GM19395 (cell line): ENCODE results near the gene RAB37.

Experiments used
- ATAC-seq: cut with Tn5 transposase; IDR thresholded peaks from one replicate; pipeline ENCODE4 v1.9.1; 2021; ENCODE audit warnings: mild to moderate bottlenecking, moderate library complexity; ENCODE audit not compliant: unreplicated experiment

RAB37 gene

GRCh38 chr17:74744714-74745547 lies 7.9 kb downstream of the RAB37 start:
- no peak for ATAC-seq

GRCh38 chr17:74745548-74746177 lies 8.6 kb downstream of the RAB37 start:
- ATAC-seq, result no peak

GRCh38 chr17:74746376-74746775 lies 9.3 kb downstream of the RAB37 start:
- no peak for ATAC-seq

- ATAC-seq, result no peak
These were observed 9.9 kb downstream of the RAB37 start for GRCh38 chr17:74746922-74747321.

GRCh38 chr17:74748279-74748528 lies 11.1 kb downstream of the RAB37 start:
- no peak for ATAC-seq

GRCh38 chr17:74748529-74749278 lies 11.6 kb downstream of the RAB37 start, which contains the start of gene NHERF1:
Gene NHERF1 (plus strand): TSS chr17:74748628. CDS start chr17:74748847, 219 bp downstream.
- peak; percentile 82 for ATAC-seq

- ATAC-seq, result peak; percentile 8
These were observed 12.4 kb downstream of the RAB37 start for GRCh38 chr17:74749279-74750038.

- no peak for ATAC-seq
These were observed 12.9 kb downstream of the RAB37 start for GRCh38 chr17:74750039-74750326.

- no peak for ATAC-seq
These were observed 13.4 kb downstream of the RAB37 start for GRCh38 chr17:74750327-74751069.

GRCh38 chr17:74752415-74752814 lies 15.4 kb downstream of the RAB37 start:
- ATAC-seq, result no peak

GRCh38 chr17:74752822-74753401 lies 15.9 kb downstream of the RAB37 start:
- no peak for ATAC-seq

- ATAC-seq, result no peak
These were observed 17.8 kb downstream of the RAB37 start for GRCh38 chr17:74754832-74755231.

- no peak for ATAC-seq
These were observed 18.5 kb downstream of the RAB37 start for GRCh38 chr17:74755533-74755932.

GRCh38 chr17:74756891-74757290 lies 19.8 kb downstream of the RAB37 start:
- ATAC-seq, result no peak

GRCh38 chr17:74757502-74757901 lies 20.4 kb downstream of the RAB37 start:
- no peak for ATAC-seq

GRCh38 chr17:74757931-74758847 lies 21.1 kb downstream of the RAB37 start:
- ATAC-seq, result no peak

GRCh38 chr17:74758848-74759168 lies 21.8 kb downstream of the RAB37 start:
- no peak for ATAC-seq

- ATAC-seq, result peak; percentile 79
These were observed 22.3 kb downstream of the RAB37 start for GRCh38 chr17:74759243-74759801.

GRCh38 chr17:74759941-74760340 lies 22.9 kb downstream of the RAB37 start:
- ATAC-seq, result no peak
